OCI-LY1 (cell line): ENCODE measurements around the gene SPOCK1.

Source experiments
- H2AFZ ChIP-seq: fragments of 200-600 bp; sonication (generic), shearing (Covaris generic); 2 replicates; pipeline ENCODE4 v1.6.0; 2014; ENCODE audit warnings: antibody characterized with exemption, mild to moderate bottlenecking, low read length
- H3F3A ChIP-seq: fragments of 200-600 bp; sonication (generic), shearing (Covaris generic); 2 replicates; pipeline ENCODE4 v1.6.0; 2014; ENCODE audit warnings: mild to moderate bottlenecking, antibody characterized with exemption, low read length, moderate library complexity; ENCODE audit not compliant: insufficient read depth
- H3K27ac ChIP-seq: fragments of 200-600 bp; sonication (generic); 2 replicates; pipeline ENCODE4 v1.5.1; 2014; ENCODE audit warnings: low read length, mixed run types, mild to moderate bottlenecking, low read depth; ENCODE audit not compliant: poor library complexity, severe bottlenecking
- H3K27me3 ChIP-seq: fragments of 200-600 bp; sonication (generic); 2 replicates; pipeline ENCODE4 v1.6.0; 2014; ENCODE audit warnings: antibody characterized with exemption, mild to moderate bottlenecking, low read length, moderate library complexity; ENCODE audit not compliant: insufficient read depth
- H3K36me3 ChIP-seq: fragments of 200-600 bp; sonication (generic); 2 replicates; pipeline ENCODE4 v1.6.1; 2014; ENCODE audit warnings: mild to moderate bottlenecking, antibody characterized with exemption, low read length, moderate library complexity, mixed read lengths; ENCODE audit not compliant: insufficient read depth
- H3K4me1 ChIP-seq: fragments of 200-600 bp; sonication (generic); 2 replicates; pipeline ENCODE4 v1.5.1; 2014; ENCODE audit warnings: mild to moderate bottlenecking, low read length, moderate library complexity; ENCODE audit not compliant: insufficient read depth, severe bottlenecking
- H3K4me2 ChIP-seq: fragments of 200-600 bp; sonication (generic), shearing (Covaris generic); 2 replicates; pipeline ENCODE4 v1.6.1; 2014; ENCODE audit warnings: low read length
- H3K4me3 ChIP-seq: fragments of 200-600 bp; sonication (generic); 2 replicates; pipeline ENCODE4 v1.5.1; 2014; ENCODE audit warnings: low read length, low read depth, mild to moderate bottlenecking, mixed read lengths; ENCODE audit not compliant: poor library complexity, severe bottlenecking
- H3K79me2 ChIP-seq: fragments of 200-600 bp; shearing (Covaris generic); 2 replicates; pipeline ENCODE4 v1.6.1; 2016; ENCODE audit warnings: mixed run types, low read length, mixed read lengths; ENCODE audit not compliant: insufficient read depth
- H3K9ac ChIP-seq: fragments of 200-600 bp; sonication (generic), shearing (Covaris generic); 2 replicates; pipeline ENCODE4 v1.6.1; 2014; ENCODE audit warnings: mild to moderate bottlenecking, low read length, mixed read lengths
- H3K9me2 ChIP-seq: fragments of 200-600 bp; sonication (generic), shearing (Covaris generic); 2 replicates; pipeline ENCODE4 v1.6.1; 2014; ENCODE audit warnings: low read depth, mild to moderate bottlenecking, low read length, mixed read lengths
- H3K9me3 ChIP-seq: fragments of 200-600 bp; shearing (Covaris generic); 2 replicates; pipeline ENCODE4 v1.6.1; 2014; ENCODE audit warnings: low read length, mixed read lengths
- H4K20me1 ChIP-seq: fragments of 200-600 bp; sonication (generic), shearing (Covaris generic); 2 replicates; pipeline ENCODE4 v1.6.0; 2016; ENCODE audit warnings: mild to moderate bottlenecking, low read length; ENCODE audit not compliant: insufficient read depth
- CTCF ChIP-seq: fragments of 200-600 bp; sonication (generic), shearing (Covaris generic); IDR thresholded peaks from 2 replicates; pipeline ENCODE4 v1.5.1; 2017; ENCODE audit warnings: mild to moderate bottlenecking, antibody characterized with exemption, low read length, moderate library complexity, mixed read lengths
- EZH2 ChIP-seq: fragments of 200-600 bp; sonication (generic), shearing (Covaris generic); IDR thresholded peaks from 2 replicates; pipeline ENCODE4 v1.8.0; 2017; ENCODE audit warnings: borderline replicate concordance, mixed run types, mild to moderate bottlenecking, antibody characterized with exemption, low read length, moderate library complexity, mixed read lengths

Gene SPOCK1

GRCh38 chr5:137409736-137410135, 89.4 kb downstream of the SPOCK1 start:
- Histone ChIP-seq H3F3A (no peaks in the 10 kb centered on the region), H3K9me3 (no peaks in the 10 kb centered on the region), H3K9ac (no peak overlapping the region), H3K27ac (no peak overlapping the region), H3K27me3 (no peaks in the 10 kb centered on the region), H3K4me1 (no peaks in the 10 kb centered on the region), H3K4me3 (no peak overlapping the region), H3K36me3 (no peaks in the 10 kb centered on the region), H4K20me1 (no peaks in the 10 kb centered on the region), H2AFZ (no peak overlapping the region), H3K79me2 (no peaks in the 10 kb centered on the region), H3K4me2 (no peak overlapping the region), H3K9me2 (no peaks in the 10 kb centered on the region)
- TF ChIP-seq EZH2 (no peak), CTCF (no peak)

GRCh38 chr5:137407090-137407489, 92.0 kb downstream of the SPOCK1 start:
- no peaks in the 10 kb centered on the region for H3K79me2 ChIP-seq
- no peak overlapping the region for H2AFZ ChIP-seq
- no peaks in the 10 kb centered on the region for H3K36me3 ChIP-seq
- no peaks in the 10 kb centered on the region for H3K4me1 ChIP-seq
- H4K20me1 ChIP-seq, result no peaks in the 10 kb centered on the region
- no peak overlapping the region for H3K27ac ChIP-seq
- no peak overlapping the region for H3K9ac ChIP-seq
- TF ChIP-seq EZH2, result no peak
- no peak overlapping the region for H3K4me3 ChIP-seq
- no peaks in the 10 kb centered on the region for H3K27me3 ChIP-seq
- no peak overlapping the region for H3K4me2 ChIP-seq
- H3F3A ChIP-seq, result no peaks in the 10 kb centered on the region
- H3K9me2 ChIP-seq, result no peaks in the 10 kb centered on the region
- H3K9me3 ChIP-seq, result no peaks in the 10 kb centered on the region

GRCh38 chr5:137405393-137405792, 93.7 kb downstream of the SPOCK1 start:
- TF ChIP-seq CTCF (no peak), EZH2 (no peak)
- no peaks in the 10 kb centered on the region for H3K79me2 ChIP-seq

GRCh38 chr5:137403869-137404268, 95.3 kb downstream of the SPOCK1 start:
- Histone ChIP-seq H3K36me3 (no peaks in the 10 kb centered on the region), H3K9me2 (no peaks in the 10 kb centered on the region), H2AFZ (no peak overlapping the region), H3K4me3 (no peak overlapping the region), H3F3A (no peaks in the 10 kb centered on the region), H3K9me3 (no peaks in the 10 kb centered on the region), H3K9ac (no peak overlapping the region), H3K27me3 (no peaks in the 10 kb centered on the region), H3K4me1 (no peaks in the 10 kb centered on the region), H3K27ac (no peak overlapping the region), H3K79me2 (no peaks in the 10 kb centered on the region), H3K4me2 (no peak overlapping the region), H4K20me1 (no peaks in the 10 kb centered on the region)
- TF ChIP-seq EZH2, result no peak
- no peak for TF ChIP-seq CTCF

More at GRCh38 chr5:137405393-137405792, 93.7 kb downstream of the SPOCK1 start:
- no peak overlapping the region for H3K4me2 ChIP-seq
- H3K27me3 ChIP-seq, result no peaks in the 10 kb centered on the region
- H3K9me3 ChIP-seq, result no peaks in the 10 kb centered on the region
- no peaks in the 10 kb centered on the region for H4K20me1 ChIP-seq
- no peak overlapping the region for H3K27ac ChIP-seq
- no peaks in the 10 kb centered on the region for H3K9me2 ChIP-seq
- H3K36me3 ChIP-seq, result no peaks in the 10 kb centered on the region
- H3F3A ChIP-seq, result no peaks in the 10 kb centered on the region
- no peaks in the 10 kb centered on the region for H3K4me1 ChIP-seq
- no peak overlapping the region for H3K9ac ChIP-seq
- no peak overlapping the region for H3K4me3 ChIP-seq
- no peak overlapping the region for H2AFZ ChIP-seq
